K562 (cell line): ENCODE results near the gene IMMP2L. TPM values are rescaled to one million over a fixed set of nuclear protein-coding genes. Genes with fewer than 3 reads are reported as not detected.

Source experiments
- ATAC-seq: fragments of 200-7000 bp; cut with Tn5 transposase; 3 replicates; pipeline ENCODE4 v1.9.1; 2020; ENCODE audit warnings: moderate library complexity
- BruUV-seq: library from RNA; stranded (reverse); fragments of 400-500 nt; replicated peaks from 2 replicates; lab custom pipeline; 2021; lab: Mats Ljungman, UMichigan
- CTCF ChIA-PET: fragments of 300-600 bp; formaldehyde crosslinking; extraction: SDS; loops from one replicate; lab custom pipeline; 2021; ENCODE audit warnings: low intra/inter-chr PET ratio; lab: Yijun Ruan, JAX
- POLR2A ChIA-PET: fragments of 300-600, 350-650 bp; sonication (Branson Sonifier 250); formaldehyde crosslinking; extraction: SDS; loops from one replicate; lab custom pipeline; 2021; ENCODE audit warnings: antibody characterized with exemption, inconsistent platforms; lab: Yijun Ruan, JAX
- DNase-seq, 4 experiments: peaks; one replicate each; pipeline versions ENCODE4 v3.0.0 to v3.0.0-alpha.2; 2011 to 2018; ENCODE audit warnings: low spot score in 3 of 4, mixed read lengths in 3 of 4; ENCODE audit errors: extremely low read depth in 1 of 4
- FAIRE-seq: peaks from 2 replicates; lab custom pipeline; 2011; peaks lifted over from hg19 to GRCh38; lab: Jason Lieb, UNC
- H2AFZ ChIP-seq: 2 replicates; pipeline ENCODE4 v1.6.0; 2011; ENCODE audit warnings: low read depth, low read length, control low read depth, inconsistent platforms
- H3K27ac ChIP-seq: fragments of 200-600 bp; 3 replicates; pipeline ENCODE4 v1.8.0; 2011; ENCODE audit warnings: low read depth, mild to moderate bottlenecking, control low read depth, inconsistent platforms, low read length, moderate library complexity, mixed read lengths; ENCODE audit errors: extremely low read depth
- H3K27me3 ChIP-seq, 2 experiments: fragments of 300-600 bp in 1 of 2; 2 replicates in 1 of 2; 3 replicates in 1 of 2; pipeline versions ENCODE4 v1.6.0 to v1.8.0; 2011; ENCODE audit warnings: inconsistent platforms in 2 of 2, low read length in 2 of 2, mild to moderate bottlenecking in 1 of 2, mixed read lengths in 1 of 2, moderate library complexity in 1 of 2; ENCODE audit not compliant: control insufficient read depth in 2 of 2, insufficient read depth in 2 of 2
- H3K36me3 ChIP-seq: fragments of 300-600 bp; 3 replicates; pipeline ENCODE4 v1.8.0; 2011; ENCODE audit warnings: mild to moderate bottlenecking, low read length, inconsistent platforms; ENCODE audit not compliant: control insufficient read depth, insufficient read depth
- H3K4me1 ChIP-seq, 2 experiments: fragments of 200-600 bp in 1 of 2; replicated peaks in 1 of 2; 2 replicates in 1 of 2; 3 replicates in 1 of 2; pipeline versions ENCODE4 v1.5.1 to v1.8.0; 2011; ENCODE audit warnings: inconsistent platforms in 2 of 2, low read length in 2 of 2, mild to moderate bottlenecking in 1 of 2, mixed read lengths in 1 of 2, moderate library complexity in 1 of 2; ENCODE audit not compliant: control insufficient read depth in 2 of 2, insufficient read depth in 2 of 2
- H3K4me2 ChIP-seq: 2 replicates; pipeline ENCODE4 v1.6.1; 2011; ENCODE audit warnings: low read length, control low read depth, inconsistent platforms, mixed read lengths; ENCODE audit not compliant: insufficient read depth
- H3K4me3 ChIP-seq: fragments of 200-600 bp; sonication (generic), shearing (Covaris generic); 2 replicates; pipeline ENCODE4 v1.5.1; 2016; ENCODE audit warnings: control low read depth, inconsistent platforms
- H3K79me2 ChIP-seq: fragments of 200-600 bp; 3 replicates; pipeline ENCODE4 v1.8.0; 2011; ENCODE audit warnings: low read length, inconsistent platforms; ENCODE audit not compliant: control insufficient read depth, insufficient read depth
- H3K9ac ChIP-seq, 2 experiments: 2 replicates each; pipeline versions ENCODE4 v1.6.0 to v1.6.1; 2011; ENCODE audit warnings: low read depth in 2 of 2, low read length in 2 of 2, control low read depth in 1 of 2, inconsistent platforms in 1 of 2, mild to moderate bottlenecking in 1 of 2, mixed read lengths in 1 of 2; ENCODE audit not compliant: insufficient read depth in 1 of 2
- H3K9me1 ChIP-seq: one replicate; pipeline ENCODE4 v1.6.0; 2011; ENCODE audit warnings: inconsistent platforms, mild to moderate bottlenecking, low read length, moderate library complexity; ENCODE audit not compliant: control insufficient read depth, insufficient read depth
- H3K9me3 ChIP-seq: replicated peaks from 2 replicates; pipeline ENCODE4 v1.5.1; 2011; ENCODE audit warnings: low read depth, low read length, inconsistent platforms; ENCODE audit not compliant: control insufficient read depth, insufficient read depth
- H4K20me1 ChIP-seq: replicated peaks from 2 replicates; pipeline ENCODE4 v1.6.1; 2011; ENCODE audit warnings: low read length, inconsistent platforms, mixed read lengths; ENCODE audit not compliant: control insufficient read depth, insufficient read depth
- ARNT ChIP-seq, 2 experiments: fragments of 450-650 bp; IDR thresholded peaks; 2 replicates each; pipeline ENCODE4 v1.6.1; 2016; ENCODE audit warnings: mild to moderate bottlenecking in 1 of 2
- ATF4 ChIP-seq: fragments of 450-650 bp; formaldehyde crosslinking; IDR thresholded peaks from 2 replicates; pipeline ENCODE4 v1.4.0; 2022; ENCODE audit warnings: mild to moderate bottlenecking, moderate library complexity
- CEBPB ChIP-seq: fragments of 450-650 bp; IDR thresholded peaks from 2 replicates; pipeline ENCODE4 v1.6.1; 2016; ENCODE audit warnings: missing genetic modification characterization, missing compliant biosample characterization
- CGGBP1 ChIP-seq: fragments of 250-450 bp; sonication (Bioruptor Pico); IDR thresholded peaks from 2 replicates; pipeline ENCODE4 v1.9.0; 2021; ENCODE audit warnings: mild to moderate bottlenecking
- CREBBP ChIP-seq: IDR thresholded peaks from one replicate; pipeline ENCODE4 v1.6.1; 2012; ENCODE audit warnings: low read depth, mild to moderate bottlenecking, control low read depth, inconsistent platforms, low read length
- DPF2 ChIP-seq: fragments of 450-650 bp; IDR thresholded peaks from 2 replicates; pipeline ENCODE4 v1.6.1; 2016
- ETV5 ChIP-seq: sonication (generic); formaldehyde crosslinking; IDR thresholded peaks from 2 replicates; pipeline ENCODE4 v1.4.0; 2020; ENCODE audit warnings: low read depth, mild to moderate bottlenecking, missing genetic modification reagents
- HDAC6 ChIP-seq: IDR thresholded peaks from 2 replicates; pipeline ENCODE4 v1.6.1; 2012; ENCODE audit warnings: low read depth, mild to moderate bottlenecking, control low read depth, inconsistent platforms, low read length, moderate library complexity
- KDM1A ChIP-seq, 2 experiments: fragments of 450-650 bp; IDR thresholded peaks; 2 replicates each; pipeline ENCODE4 v1.6.1; 2016; ENCODE audit warnings: mild to moderate bottlenecking in 2 of 2
- KHSRP ChIP-seq: fragments of 450-650 bp; IDR thresholded peaks from 2 replicates; pipeline ENCODE4 v1.6.1; 2017
- POLR3A ChIP-seq: IDR thresholded peaks from 2 replicates; pipeline ENCODE4 v1.6.1; 2011; ENCODE audit warnings: borderline replicate concordance, mild to moderate bottlenecking, moderate library complexity; ENCODE audit not compliant: insufficient read length, insufficient read depth; ENCODE audit errors: extremely low read depth
- PTTG1 ChIP-seq: fragments of 450-650 bp; IDR thresholded peaks from 2 replicates; pipeline ENCODE4 v1.6.1; 2016; ENCODE audit warnings: low read depth, mild to moderate bottlenecking, missing genetic modification characterization, missing compliant biosample characterization
- SUPT5H ChIP-seq: fragments of 450-650 bp; IDR thresholded peaks from 2 replicates; pipeline ENCODE4 v1.6.1; 2016
- THRA ChIP-seq: fragments of 450-650 bp; IDR thresholded peaks from 2 replicates; pipeline ENCODE4 v1.6.1; 2017; ENCODE audit warnings: mild to moderate bottlenecking, moderate library complexity
- U2AF2 ChIP-seq: fragments of 200-400 bp; formaldehyde crosslinking; optimal IDR thresholded peaks from 2 replicates; pipeline ENCODE3; 2017; ENCODE audit warnings: low read depth, mild to moderate bottlenecking, low read length
- YBX1 ChIP-seq: fragments of 450-650 bp; IDR thresholded peaks from 2 replicates; pipeline ENCODE4 v1.7.1; 2016; ENCODE audit warnings: mild to moderate bottlenecking
- ZNF316 ChIP-seq: fragments of 450-650 bp; IDR thresholded peaks from 2 replicates; pipeline ENCODE4 v1.6.1; 2016
- ZNF347 ChIP-seq: fragments of 450-650 bp; formaldehyde crosslinking; IDR thresholded peaks from 2 replicates; pipeline ENCODE4 v1.4.0; 2020; ENCODE audit warnings: low read depth, mild to moderate bottlenecking, moderate library complexity
- ZNF445 ChIP-seq: fragments of 250-450 bp; sonication (Bioruptor Pico); IDR thresholded peaks from 2 replicates; pipeline ENCODE4 v1.4.0; 2020; ENCODE audit warnings: low read depth, mild to moderate bottlenecking, moderate library complexity
- ZNF589 ChIP-seq: fragments of 200-800 bp; sonication (Bioruptor generic); IDR thresholded peaks from 2 replicates; pipeline ENCODE4 v1.6.1; 2016; ENCODE audit warnings: low read depth, missing genetic modification characterization, missing compliant biosample characterization
- ZSCAN29 ChIP-seq: fragments of 450-650 bp; IDR thresholded peaks from 2 replicates; pipeline ENCODE4 v1.6.1; 2017
- WGBS: fragments of 100-300 bp; shearing (Covaris generic); methylation state at CpG from one replicate; pipeline ENCODE4 v1.1.6; 2016; ENCODE audit warnings: low coverage, mixed read lengths; ENCODE audit not compliant: insufficient coverage; ENCODE audit errors: missing lambda C conversion rate; 5-methylcytosine and 5-hydroxymethylcytosine counted together
- in situ Hi-C: fragments of 300-500 bp; cut with MboI; formaldehyde crosslinking; loops from 4 replicates; pipeline ENCODE4 v1.15.0; 2018; ENCODE audit warnings: inconsistent platforms, mixed read lengths
- intact Hi-C: fragments of 100-400 bp; cut with micrococcal nuclease; formaldehyde crosslinking; loops from 2 replicates; pipeline ENCODE4 v1.14.2; 2022
- polyA plus RNA-seq, 8 experiments: library from polyadenylated mRNA; depleted of rRNA in 4 of 8; stranded (reverse) in 5 of 8; unstranded in 3 of 8; fragments of >200 nt; fragmentation: Nextera tagmentation in 2 of 8; fragmentation: Illumina TruSeq in 1 of 8; extraction: Ambion mirVana in 2 of 8; extraction: Trizol in 1 of 8; gene quantifications; 2 replicates each; pipeline versions ENCODE4 v1.2.1 to v1.2.3, GENCODE V29; 2011 to 2014; ENCODE audit warnings: inconsistent platforms in 1 of 8, missing spikeins in 1 of 8
- total RNA-seq, 7 experiments: library from RNA; depleted of rRNA in 6 of 7; stranded (reverse); fragments of >200 nt in 6 of 7; fragmentation: Illumina TruSeq in 2 of 7; extraction: Trizol in 2 of 7; gene quantifications; 2 replicates each; pipeline versions ENCODE4 v1.2.1 to v1.2.3, GENCODE V29; 2011 to 2021; ENCODE audit warnings: low replicate concordance in 1 of 7

The IMMP2L gene
- total and polyA plus RNA-seq, 9 of the 15 experiments (the other 6 are each of a cell fraction or from before 2014, with no cell fraction given), result 29.7 to 116 (median 53.0) TPM

GRCh38 chr7:111081546-111082267 is 480.6 kb downstream of the IMMP2L start (continued):
- no peak for TF ChIP-seq POLR3A
- TF ChIP-seq HDAC6, result no peak
- no peak for TF ChIP-seq KHSRP

GRCh38 chr7:111080495-111081105 is 481.7 kb downstream of the IMMP2L start:
- no peak overlapping the region for H3K27ac ChIP-seq
- H3K4me2 ChIP-seq, result no peak overlapping the region
- BruUV-seq, result no TSS peak
- H3K9me3 ChIP-seq, result no peaks in the 10 kb centered on the region
- ChIA-PET POLR2A (no interaction called here), CTCF (no interaction called here)
- intact Hi-C loops (no loop called here), in situ Hi-C loops (no loop called here)
- no peak for ATAC-seq
- no peaks in the 10 kb centered on the region; a peak in 1 of 5 replicates for H3K4me1 ChIP-seq
- H3K9me1 ChIP-seq, result no peaks in the 10 kb centered on the region
- H3K9ac ChIP-seq, result no peak overlapping the region
- H3K4me3 ChIP-seq, result no peak overlapping the region
- H2AFZ ChIP-seq, result no peak overlapping the region
- no peaks in the 10 kb centered on the region for H3K36me3 ChIP-seq
- no peak for FAIRE-seq
- no peak for DNase-seq
- no peaks in the 10 kb centered on the region for H3K79me2 ChIP-seq
- no peaks in the 10 kb centered on the region for H4K20me1 ChIP-seq
- 88% methylated on average over 1 of the region's 1 CpG for WGBS
- no peaks in the 10 kb centered on the region for H3K27me3 ChIP-seq
- TF ChIP-seq CGGBP1, result no peak
- no peak for TF ChIP-seq CREBBP
- peak; percentile 86 for TF ChIP-seq ZNF316
- no peak for TF ChIP-seq YBX1
- no peak for TF ChIP-seq CEBPB (tag)
- TF ChIP-seq SUPT5H, result no peak
- no peak for TF ChIP-seq U2AF2
- no peak for TF ChIP-seq DPF2
- no peak for TF ChIP-seq KDM1A (IDR thresholded peaks at IDR 0.05)
- TF ChIP-seq ZNF445 (CRISPR knock-in tag), result no peak
- TF ChIP-seq ATF4, result no peak
- no peak for TF ChIP-seq ZNF347 (CRISPR knock-in tag)
- no peak for TF ChIP-seq ZSCAN29
- no peak for TF ChIP-seq ARNT (IDR thresholded peaks at IDR 0.05)
- no peak for TF ChIP-seq ZNF589 (CRISPR knock-in tag)
- TF ChIP-seq PTTG1, result no peak
- TF ChIP-seq THRA, result no peak
- no peak for TF ChIP-seq ETV5 (CRISPR knock-in tag)
